Measurements from ENCODE around the gene ADARB2. TPM values are rescaled to one million over a fixed set of nuclear protein-coding genes. Genes with fewer than 3 reads are reported as not detected.
"Not testable (repeated sequence)": the region's sequence is repeated elsewhere in the genome, so short reads cannot be mapped to it uniquely, and the experiment has no call there.

Gene ADARB2
- total RNA-seq, 1 experiment from 2014 or later: not detected

DNA sequence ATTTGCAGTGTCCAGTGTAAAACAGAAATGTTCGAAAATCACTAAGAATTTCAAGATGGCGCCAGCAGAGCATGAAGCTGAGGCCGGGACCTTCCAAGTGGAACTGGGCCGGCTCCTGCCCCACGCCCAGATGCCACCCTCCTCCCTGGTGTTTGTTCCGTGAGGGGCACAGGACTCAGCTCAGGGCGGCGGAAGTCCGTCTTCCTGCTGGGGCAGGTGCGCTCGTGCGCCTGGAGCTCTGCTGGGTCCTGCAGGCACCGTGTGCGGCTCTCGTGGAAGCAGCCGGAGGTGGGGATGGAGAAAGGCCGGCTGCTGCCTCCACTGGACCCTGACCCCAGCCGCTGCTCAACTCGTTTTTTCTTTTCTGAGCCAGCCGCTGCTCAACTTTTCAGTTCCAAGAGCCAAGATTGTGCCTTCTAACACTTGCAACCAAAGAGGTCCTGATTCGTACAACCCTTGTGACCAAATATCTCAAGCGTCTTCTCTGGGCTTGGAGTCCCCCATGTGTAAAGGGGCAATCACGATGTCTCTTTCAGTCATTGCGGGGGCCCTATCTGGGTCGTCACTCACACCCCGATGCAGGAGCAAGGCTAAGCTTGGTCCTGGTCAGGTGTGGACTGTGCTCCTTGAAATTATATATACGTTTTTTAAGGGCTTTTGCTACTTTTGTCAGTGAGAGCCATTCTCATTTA lies 334.4 kb downstream of the ADARB2 start:
- no peak for DNase-seq (ENCODE audit: low spot score)
- in situ Hi-C loops (cut with HindIII; ENCODE audit: low sequenced_read_pairs): no loop called here

DNA sequence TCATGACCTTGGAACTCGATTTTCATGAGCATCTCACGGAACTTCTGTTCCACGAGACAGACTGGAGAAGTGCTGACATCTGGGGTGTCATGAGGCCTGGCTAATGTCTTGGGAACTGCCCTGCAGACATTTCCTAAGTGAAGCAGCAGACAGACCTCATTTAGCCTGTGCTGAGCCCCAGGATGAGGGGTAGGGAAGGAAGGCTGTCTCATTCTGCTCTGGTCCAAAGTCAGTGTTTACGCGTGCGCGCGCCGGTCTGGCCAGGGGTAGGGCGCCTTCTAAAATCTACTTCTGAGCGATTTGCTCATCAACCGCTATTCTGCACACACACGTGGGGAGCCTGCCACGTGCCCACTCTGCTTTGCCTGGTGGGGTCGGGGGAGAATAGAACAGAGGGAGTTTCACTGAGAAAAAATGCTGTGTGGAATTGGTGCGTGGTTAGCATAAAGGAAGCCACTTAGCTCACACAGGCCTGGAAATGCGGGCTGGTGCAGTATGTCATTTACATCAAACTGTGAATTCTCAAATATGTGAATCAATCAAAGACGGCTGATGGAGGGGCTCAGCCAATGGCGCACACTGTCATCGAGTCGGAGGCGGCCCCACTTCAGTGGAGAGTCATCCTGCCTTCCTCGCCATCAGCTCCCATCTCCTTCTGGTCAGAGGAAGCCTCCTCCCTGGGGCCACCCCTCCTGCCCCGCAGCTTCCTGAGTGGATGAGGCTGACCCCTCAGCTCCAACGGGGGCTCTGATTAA lies 335.1 kb downstream of the ADARB2 start:
- in situ Hi-C loops (cut with HindIII; ENCODE audit: low sequenced_read_pairs): no loop called here
- DNase-seq (ENCODE audit: low spot score): no peak

DNA sequence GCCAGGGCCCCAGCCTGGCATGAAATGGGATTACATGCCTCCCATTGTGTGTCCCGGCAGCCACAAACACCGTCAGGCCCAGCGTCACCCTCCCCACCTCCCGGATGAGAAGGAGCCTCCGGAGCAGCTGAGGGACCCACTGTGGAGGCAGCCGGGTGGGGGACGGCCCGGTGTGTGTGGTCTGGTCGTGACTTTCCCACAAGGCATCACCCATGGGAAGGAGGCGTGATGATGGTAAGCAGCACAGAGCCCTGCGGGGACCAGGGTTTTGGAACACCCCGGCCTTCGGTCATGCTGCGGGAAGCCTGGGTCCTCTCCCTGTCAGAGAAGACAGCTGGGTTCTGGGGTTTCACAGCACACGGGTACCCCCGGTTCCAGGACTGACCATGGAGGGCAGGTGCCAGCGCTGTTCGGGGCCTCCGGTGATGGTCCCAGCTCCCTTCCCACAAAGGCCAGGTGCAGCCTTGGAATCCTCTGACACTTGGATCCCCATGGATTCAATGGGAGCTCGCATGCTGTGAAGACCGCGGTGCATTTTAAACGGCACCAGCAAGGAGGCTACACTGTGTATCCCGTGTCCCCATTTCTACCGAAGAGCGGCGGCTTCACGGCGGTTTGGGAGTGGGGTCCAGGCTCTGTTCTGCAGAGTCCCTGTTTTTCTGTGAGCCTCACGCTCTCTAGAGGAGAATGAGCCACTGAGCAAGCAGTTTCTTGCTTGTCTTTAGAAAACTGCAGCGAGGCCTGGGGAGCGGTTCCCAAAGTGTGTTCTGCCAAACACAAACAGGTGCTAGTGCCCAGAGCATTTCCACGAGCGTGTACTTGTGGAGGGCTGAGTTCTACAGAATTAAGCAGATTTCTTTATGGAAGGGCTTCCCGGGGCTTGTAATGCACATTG lies 336.0 kb downstream of the ADARB2 start:
- in situ Hi-C loops (cut with HindIII; ENCODE audit: low sequenced_read_pairs): no loop called here
- DNase-seq (ENCODE audit: low spot score): no peak

DNA sequence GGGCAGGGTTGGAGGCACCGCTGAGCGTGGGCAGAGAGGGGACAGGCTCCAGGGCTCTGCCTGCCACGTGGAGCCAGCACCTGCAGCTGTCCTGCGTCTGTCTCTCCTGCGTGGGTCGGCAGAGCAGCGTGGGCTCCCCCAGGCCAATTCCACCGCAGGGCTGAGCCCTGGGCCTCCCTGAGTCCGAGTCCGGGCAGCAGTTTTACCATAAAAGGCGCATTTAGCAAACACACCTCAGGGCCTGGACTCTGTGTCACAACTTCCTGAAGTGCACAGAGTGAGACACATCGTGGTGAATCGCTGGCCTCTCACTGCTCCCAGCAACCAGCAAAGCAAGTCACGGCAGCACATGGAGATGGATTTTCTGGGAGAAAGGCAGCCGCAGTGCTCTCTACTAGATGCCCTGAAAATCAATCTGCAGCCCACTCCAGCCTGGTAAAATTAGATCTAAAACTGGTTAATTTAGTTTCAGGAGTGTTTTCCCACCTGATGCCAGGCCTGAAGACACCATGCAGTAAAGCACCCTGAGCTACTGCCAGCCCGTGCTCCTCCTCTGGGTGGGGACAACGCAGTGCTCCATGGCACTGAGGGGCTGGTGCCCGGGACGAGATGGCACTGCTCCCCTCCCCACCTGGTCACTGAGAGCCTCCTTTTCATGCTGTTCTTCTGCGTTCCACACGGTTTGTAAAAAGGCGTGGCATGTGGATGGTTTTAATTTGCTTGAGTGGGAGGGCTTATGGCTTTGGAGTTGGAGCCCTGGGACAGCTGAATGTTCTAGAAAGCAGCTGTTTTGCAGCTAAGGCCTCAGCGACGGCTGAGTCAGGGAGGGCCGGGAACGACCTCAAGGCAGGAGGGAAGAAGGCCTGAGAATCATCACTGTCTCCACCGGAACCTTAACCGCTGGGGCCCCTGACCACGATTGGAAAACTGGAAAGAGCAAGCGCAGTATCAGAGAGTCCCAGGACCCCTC lies 336.9 kb downstream of the ADARB2 start:
- in situ Hi-C loops (cut with HindIII; ENCODE audit: low sequenced_read_pairs): no loop called here
- DNase-seq (ENCODE audit: low spot score): no peak

DNA sequence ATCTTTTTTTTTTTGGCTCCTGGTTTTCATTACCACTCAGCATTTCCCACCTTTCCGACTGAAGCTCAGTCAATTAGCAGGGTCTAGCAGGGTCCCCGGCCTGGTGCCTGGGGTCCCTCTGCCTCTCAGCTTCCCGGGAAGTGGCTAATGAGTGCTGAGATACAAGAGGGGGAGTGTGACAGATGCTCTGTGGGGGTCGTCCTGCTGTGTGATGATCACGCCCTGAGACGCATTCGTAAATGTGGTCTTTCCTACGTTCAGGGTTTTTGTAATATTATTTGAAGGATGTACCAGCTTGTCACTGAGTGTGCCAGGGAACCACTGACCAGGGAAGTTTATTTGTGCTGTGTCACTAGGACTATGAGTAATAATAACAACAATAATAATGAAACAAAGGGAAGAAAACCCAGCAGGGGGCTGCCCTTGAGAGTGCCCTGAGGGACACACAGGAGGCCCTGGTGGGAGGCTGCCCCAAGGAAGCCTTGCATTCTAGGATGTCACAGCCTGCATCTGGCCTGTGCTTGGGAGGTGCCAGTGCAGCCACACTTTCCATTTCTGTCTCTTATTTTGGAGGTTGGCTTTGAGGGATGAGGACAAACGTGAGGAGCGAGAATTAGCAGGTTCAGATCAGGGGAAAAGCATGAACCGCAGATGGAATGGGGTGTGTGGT lies 337.8 kb downstream of the ADARB2 start:
- in situ Hi-C loops (cut with HindIII; ENCODE audit: low sequenced_read_pairs): no loop called here
- no peak for DNase-seq (ENCODE audit: low spot score)

DNA sequence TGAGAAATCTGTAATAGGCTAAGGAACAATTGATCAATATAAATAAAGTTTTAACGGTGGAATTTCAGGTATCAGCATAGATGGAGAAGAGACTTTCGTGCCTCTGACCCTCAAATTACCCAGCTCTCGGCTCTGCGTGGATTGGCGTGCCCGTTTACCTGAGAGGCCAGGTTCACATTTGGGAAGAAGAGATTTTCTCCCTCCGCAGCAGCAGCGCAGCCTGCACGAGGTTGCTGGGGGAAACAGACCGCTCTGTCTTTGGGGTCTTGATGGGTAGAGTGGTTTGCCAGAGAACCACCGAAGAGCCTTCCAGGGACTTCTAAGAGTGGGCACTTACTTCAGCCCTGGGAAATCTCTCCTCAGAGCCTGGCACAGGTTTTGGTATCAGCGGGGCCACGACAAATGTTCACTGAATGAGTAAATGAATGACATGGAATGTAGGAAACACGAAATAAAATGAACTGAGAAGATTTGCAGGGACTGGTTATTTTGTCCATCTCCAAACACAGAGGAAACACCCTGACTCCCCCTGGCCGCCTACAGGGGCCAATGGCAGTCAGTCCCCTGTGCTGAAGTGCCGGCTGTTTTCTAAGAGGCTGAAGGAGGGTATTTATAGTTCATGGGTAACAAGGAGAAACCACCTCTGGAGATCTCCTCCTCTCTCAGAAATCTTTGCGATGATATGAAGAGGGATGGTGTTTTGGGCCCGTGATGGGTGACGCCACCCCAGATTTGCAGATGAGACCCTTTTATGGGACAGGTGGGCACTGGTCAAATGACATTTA lies 338.5 kb downstream of the ADARB2 start:
- in situ Hi-C loops (cut with HindIII; ENCODE audit: low sequenced_read_pairs): no loop called here
- no peak for DNase-seq (ENCODE audit: low spot score)

DNA sequence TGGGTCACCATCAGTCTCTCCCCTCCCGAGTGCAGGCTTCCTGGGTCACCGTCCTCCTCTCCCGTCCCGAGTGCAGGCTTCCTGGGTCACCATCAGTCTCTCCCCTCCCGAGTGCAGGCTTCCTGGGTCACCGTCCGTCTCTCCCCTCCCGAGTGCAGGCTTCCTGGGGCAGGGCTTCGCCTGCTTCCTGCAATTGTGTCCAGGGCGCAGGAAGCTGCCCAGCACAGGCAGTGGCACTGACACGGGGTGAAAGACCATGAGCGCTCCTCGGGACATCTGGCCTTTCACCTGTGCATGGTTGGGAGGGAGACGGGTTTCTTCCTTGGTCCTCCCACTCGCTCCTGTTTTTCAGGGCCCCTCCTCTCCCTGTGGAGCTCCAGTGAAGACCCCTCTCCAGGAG lies 339.2 kb downstream of the ADARB2 start:
- DNase-seq (ENCODE audit: low spot score); in situ Hi-C loops (cut with HindIII; ENCODE audit: low sequenced_read_pairs): not testable (repeated sequence)

DNA sequence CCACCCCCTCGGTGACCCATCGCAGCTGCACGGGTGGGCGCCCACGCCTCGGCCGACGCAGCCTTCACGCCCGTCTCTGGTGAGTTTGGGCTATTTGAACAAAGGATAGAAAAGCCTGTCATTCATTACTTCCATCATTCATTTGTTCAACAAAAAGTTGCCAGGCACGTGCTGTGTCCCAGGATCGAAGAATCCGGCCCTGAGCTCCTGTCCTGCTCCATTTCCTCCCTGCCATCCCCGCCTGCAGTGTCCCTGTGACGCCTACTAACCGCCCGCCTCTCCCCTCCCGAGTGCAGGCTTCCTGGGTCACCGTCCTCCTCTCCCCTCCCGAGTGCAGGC lies 341.1 kb downstream of the ADARB2 start:
- in situ Hi-C loops (cut with HindIII; ENCODE audit: low sequenced_read_pairs): no loop called here
- DNase-seq (ENCODE audit: low spot score): no peak

DNA sequence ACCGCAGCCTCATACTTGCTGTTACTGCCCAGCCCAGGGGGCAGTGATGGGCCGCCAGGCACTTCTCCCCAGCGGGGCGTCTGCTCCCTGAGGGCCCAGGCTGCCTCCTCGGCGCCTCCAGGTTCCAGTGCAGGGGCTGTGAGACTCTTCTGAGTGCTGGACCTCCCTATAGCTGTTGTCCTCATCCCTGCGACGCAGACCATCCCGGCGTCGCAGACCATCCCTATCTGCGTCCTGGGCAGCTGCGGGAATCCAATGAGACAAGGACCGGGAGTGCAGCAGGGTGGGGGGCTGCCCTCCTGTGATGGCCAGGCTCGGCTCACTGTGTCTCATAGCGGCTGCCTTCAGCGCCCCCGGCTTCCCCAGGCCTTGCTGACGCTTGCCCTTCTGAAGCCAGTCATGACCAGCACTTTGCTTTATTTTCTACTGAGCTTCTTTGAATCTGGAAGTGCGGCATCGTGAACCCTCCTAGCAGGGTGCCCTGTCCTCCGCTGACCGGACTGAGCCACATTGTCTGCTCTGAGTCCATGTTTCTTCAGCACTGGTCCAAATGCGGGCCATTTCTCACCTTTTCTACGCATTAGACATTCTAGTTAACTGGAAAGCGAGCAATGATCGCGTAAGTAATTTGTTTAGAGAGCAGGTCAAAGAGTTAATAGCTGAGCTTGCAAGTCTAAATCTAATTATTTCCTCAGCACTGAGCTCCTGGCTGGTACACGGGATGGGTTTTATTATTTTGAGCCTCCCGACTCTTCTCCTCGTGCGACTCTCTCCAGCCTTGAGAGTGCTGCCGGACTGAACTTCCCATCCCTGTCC lies 341.6 kb downstream of the ADARB2 start:
- in situ Hi-C loops (cut with HindIII; ENCODE audit: low sequenced_read_pairs): no loop called here
- no peak for DNase-seq (ENCODE audit: low spot score)

DNA sequence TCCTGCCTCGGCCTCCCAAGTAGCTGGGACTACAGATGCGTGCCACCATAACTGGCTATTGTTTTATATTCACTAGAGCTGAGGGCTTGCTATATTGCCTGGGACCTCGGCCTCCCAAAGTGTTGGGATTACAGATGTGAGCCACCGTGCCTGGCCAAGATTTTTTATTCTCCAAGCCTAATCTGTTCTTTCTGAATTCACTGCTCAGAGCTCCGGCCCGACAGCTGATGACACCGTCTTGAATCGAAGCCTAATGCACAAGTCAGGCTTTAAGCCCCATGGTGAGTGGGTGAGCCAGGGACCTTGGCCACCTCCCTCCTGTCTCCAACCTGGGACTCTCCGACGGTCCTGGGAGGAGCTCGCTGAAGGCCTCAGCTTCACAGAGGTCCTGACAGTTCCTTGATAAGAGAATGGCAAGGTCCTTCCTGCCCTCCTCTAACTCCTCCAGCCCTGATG lies 342.3 kb downstream of the ADARB2 start:
- in situ Hi-C loops (cut with HindIII; ENCODE audit: low sequenced_read_pairs): no loop called here
- no peak for DNase-seq (ENCODE audit: low spot score)

DNA sequence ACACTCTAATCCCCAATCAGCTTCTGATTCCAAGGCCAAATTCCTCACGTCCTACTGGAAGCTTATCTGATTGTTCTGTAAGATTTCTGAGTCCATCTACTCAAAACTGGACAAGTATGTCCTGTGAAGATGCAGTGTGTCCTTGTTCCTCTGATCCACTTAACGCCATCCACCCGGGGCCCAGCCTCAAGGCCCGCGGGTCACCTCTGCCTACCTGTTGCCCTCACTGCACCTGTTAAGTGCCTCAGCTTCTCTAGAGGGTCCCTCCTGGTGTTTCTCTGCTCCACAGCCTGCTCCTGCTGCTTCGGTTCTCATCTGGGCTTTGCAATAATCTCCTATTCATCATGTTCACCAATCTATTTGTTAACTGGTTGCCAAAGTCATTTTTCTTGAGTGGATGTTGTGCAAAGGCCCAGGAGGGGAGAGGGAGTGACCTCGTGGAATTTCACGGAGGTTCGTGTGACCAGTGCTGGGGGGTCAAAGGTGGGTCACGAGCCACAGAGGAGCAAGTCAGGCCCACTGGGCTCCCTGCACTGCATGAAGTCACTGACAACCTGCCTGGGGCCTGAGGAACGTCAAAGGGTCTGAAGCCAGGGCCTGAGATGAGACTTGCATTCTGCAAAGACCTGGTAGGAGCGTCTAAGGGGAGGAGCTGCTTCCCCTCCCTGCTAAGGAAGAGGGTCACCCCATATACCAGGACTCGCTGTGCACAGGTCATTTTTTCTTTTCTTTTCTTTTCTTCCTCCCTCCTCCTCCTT lies 343.0 kb downstream of the ADARB2 start:
- DNase-seq (ENCODE audit: low spot score): no peak

DNA sequence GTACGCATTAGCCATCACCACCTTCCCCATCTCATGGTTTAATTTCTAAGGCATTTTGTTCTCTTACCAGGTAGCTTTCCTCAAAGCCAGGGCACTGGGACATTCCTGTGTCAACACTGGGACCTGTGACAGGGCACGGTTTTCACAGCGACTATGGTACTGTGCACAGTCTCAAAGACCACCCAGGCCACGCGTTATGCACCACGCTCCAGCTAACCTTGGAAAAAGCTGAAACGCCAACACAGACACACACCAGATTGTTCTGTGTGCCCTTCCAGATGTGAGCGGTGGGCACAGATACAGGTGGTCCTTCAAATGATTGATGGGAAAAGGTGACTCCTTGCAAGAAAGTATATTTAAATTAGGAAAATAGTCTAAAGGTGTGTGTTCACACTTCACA lies 343.8 kb downstream of the ADARB2 start:
- no peak for DNase-seq (ENCODE audit: low spot score)
- in situ Hi-C loops (cut with HindIII; ENCODE audit: low sequenced_read_pairs): no loop called here

More for the DNA sequence above, 343.0 kb downstream of the ADARB2 start:
- in situ Hi-C loops (cut with HindIII; ENCODE audit: low sequenced_read_pairs): no loop called here

DNA sequence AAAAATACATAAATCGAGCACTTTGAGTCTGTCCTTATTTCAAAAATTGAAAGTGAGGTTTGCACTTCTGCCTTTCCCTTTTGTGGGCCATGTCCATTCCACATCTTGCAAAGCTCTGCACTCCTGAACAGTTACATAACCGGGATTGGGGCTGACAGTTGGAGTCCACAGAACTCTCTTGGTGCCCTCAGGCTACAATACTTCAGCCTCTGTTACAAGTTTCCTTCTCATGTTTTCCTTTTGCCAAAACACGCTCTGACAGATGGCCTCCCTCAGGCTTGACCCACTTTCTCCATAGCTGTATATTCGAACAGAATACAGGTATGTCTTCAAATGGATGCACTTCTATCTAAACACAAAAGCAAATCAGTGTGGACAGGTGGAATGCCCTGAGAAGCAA lies 345.2 kb downstream of the ADARB2 start:
- in situ Hi-C loops (cut with HindIII; ENCODE audit: low sequenced_read_pairs): no loop called here
- DNase-seq (ENCODE audit: low spot score): peak; percentile 79

DNA sequence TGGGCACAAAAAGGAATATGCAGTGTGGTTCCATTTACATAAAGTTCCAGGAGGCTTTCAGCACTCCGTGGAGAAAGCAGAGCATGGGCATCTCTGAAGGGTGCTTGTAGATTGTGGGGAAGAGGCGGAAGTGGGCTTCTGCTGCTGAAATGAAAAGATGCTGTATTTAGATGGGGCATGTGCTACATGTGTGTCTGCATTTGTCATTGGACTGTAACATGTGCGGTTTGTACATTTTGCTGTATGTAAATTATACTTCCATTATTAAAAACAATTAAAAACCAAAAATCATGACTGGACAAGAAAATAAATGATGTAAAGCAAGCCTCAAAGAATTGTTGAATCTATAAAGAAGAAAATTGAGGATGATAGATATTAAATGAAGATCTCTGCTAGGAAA lies 347.1 kb downstream of the ADARB2 start:
- in situ Hi-C loops (cut with HindIII; ENCODE audit: low sequenced_read_pairs): no loop called here
- no peak for DNase-seq (ENCODE audit: low spot score)

DNA sequence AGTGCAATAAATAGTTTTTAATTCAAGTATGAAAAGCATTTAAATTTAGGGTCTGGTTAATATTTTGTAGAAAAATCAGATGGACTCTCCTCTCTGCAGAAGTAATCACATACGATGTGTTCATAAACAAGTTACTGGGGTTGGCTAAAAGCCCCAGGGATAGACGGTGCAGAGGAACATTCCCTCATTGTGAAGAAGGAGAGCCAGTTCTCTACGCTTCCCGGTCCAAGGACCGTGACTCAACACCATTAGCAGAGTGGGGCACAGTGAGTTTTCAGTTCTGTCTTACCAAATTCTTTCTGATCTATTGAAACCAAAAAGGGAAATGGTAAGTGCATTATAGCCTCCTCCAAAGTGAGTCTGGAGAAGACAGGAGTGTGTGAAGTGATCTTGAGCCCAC lies 353.3 kb downstream of the ADARB2 start:
- DNase-seq (ENCODE audit: low spot score): no peak
- in situ Hi-C loops (cut with HindIII; ENCODE audit: low sequenced_read_pairs): no loop called here

DNA sequence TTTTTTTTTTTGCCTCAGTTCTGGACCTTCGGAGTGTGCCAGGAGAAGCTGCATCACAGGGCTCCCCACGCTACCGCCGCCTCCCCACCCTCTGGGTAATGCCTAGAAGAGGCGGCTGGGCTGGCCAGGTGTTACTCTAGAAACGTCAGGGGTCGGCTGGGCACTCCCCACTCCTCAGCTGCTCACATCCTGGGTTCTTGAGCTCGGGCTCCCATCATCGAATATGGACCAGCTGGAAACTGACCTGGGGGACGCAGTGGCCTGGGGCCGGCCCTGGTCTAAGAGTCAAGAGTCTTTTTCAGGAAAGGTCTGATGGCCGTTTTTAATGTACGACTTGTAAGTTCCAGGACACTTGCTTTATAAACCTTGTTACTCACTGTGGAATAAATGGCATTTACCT lies 354.6 kb downstream of the ADARB2 start:
- in situ Hi-C loops (cut with HindIII; ENCODE audit: low sequenced_read_pairs): no loop called here
- no peak for DNase-seq (ENCODE audit: low spot score)
